ENCODE results near the gene SRP14.

Gene SRP14

DNA sequence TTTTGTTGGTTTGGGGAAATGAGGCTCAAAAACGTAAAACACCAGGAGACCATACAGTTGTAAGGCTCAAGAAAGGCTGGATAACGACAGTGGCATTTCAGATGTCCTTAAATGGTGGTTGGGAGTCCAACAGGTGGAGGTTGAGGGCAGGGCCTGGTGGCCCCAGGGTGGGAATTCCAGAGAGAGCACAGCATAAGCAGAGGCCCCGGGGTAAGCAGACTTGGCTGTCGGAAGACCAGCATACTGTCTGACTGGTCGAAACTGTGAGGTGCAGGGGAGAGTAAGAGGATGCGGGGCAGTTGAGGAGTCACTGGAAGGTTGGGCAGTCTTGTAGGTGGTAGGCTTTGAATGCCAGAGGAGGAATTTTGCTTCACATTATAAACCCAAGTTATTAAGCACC, 48.3 kb downstream of the SRP14 start:
- no peaks in the 10 kb centered on the region for H3K9me3 Mint-ChIP-seq
- no peak overlapping the region for H3K4me3 Mint-ChIP-seq
- ATAC-seq (replicated peaks) (no peak), DNase-seq (no peak)
- peaks cover 8% of the 10 kb centered on the region for H3K36me3 Mint-ChIP-seq (ENCODE audit: insufficient read depth)
- no peak overlapping the region for H3K27ac Mint-ChIP-seq
- no peaks in the 10 kb centered on the region for H3K4me1 Mint-ChIP-seq (ENCODE audit: low read depth in 2 of 2)
- no peaks in the 10 kb centered on the region for H3K27me3 Mint-ChIP-seq

DNA sequence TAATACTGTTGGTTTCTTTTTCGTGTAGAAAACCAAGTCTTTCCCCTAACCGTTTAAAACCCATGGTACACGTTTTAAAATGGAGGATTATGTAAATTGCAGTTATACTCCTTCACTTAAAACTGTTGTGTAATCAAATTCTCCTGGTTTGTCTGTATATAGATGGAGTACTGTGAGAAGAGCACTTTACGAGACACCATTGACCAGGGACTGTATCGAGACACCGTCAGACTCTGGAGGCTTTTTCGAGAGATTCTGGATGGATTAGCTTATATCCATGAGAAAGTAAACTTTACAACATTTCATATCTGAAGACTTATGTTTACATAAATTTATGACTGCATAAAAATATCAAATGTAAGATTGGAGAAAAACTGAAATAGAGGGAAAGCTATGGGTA, 51.2 kb downstream of the SRP14 start:
- no peak for DNase-seq
- ATAC-seq (replicated peaks), result no peak
- no peaks in the 10 kb centered on the region for H3K27me3 Mint-ChIP-seq
- no peak overlapping the region for H3K27ac Mint-ChIP-seq
- H3K36me3 Mint-ChIP-seq (ENCODE audit: insufficient read depth), result peaks cover 8% of the 10 kb centered on the region
- H3K4me3 Mint-ChIP-seq, result no peak overlapping the region
- no peaks in the 10 kb centered on the region for H3K4me1 Mint-ChIP-seq (ENCODE audit: low read depth in 2 of 2)
- H3K9me3 Mint-ChIP-seq, result no peaks in the 10 kb centered on the region

Measured in effector memory CD8-positive, alpha-beta T cell (primary cell).